ENCODE data around the gene EEF1AKMT4.

Gene EEF1AKMT4

DNA sequence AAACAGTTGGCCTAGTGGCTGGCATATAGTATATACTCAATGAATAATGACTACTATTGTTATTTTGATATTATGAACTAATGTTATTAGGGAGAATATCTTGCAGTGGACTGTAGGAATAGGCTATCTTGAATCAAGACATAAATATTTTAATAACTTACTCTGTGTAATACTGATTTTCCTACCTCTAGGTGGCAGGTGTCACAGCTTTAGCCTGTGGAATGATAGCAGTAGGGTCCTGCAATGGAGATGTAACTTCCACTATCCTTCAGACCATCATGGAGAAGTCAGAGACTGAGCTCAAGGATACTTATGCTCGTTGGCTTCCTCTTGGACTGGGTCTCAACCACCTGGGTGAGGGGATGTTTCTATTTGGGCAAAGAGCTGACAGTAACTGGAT lies 56.1 kb downstream of the EEF1AKMT4 start:
- no peak for DNase-seq

DNA sequence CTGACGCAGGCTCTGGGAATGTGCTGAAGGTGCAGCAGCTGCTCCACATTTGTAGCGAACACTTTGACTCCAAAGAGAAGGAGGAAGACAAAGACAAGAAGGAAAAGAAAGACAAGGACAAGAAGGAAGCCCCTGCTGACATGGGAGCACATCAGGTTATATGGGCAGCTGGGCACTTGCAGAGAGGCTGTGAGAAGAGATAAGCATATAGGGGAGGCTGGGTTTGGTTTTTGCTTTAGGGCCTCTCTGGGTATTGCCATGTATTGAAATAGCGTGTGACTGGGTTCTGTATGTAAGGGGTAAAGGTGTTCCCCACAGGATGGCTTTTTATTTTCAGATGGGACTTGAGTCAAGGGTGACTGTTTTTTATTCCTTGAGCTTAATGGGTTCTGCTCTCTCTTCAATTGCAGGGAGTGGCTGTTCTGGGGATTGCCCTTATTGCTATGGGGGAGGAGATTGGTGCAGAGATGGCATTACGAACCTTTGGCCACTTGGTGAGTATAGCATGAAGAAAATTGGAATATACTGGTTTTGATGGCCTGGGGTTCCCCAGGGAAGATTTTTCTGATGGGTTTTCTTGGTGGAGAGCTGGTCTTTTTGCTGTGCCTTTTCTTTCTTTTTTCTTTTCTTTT lies 57.0 kb downstream of the EEF1AKMT4 start:
- no peak for DNase-seq

- DNase-seq: no peak
These were observed 58.4 kb downstream of the EEF1AKMT4 start for GRCh38 chr3:184307915-184308314.

Data from NCI-H1048 (cell line).